HepG2 (cell line): ENCODE data around the gene KRTAP10-9. TPM values are rescaled to one million over a fixed set of nuclear protein-coding genes. Genes with fewer than 3 reads are reported as not detected.

Source experiments
- ATAC-seq: fragments of 200-7000 bp; cut with Tn5 transposase; 3 replicates; pipeline ENCODE4 v1.9.1; 2020; ENCODE audit warnings: mild to moderate bottlenecking, moderate library complexity
- BruUV-seq: library from RNA; stranded (reverse); fragments of 400-500 nt; replicated peaks from 2 replicates; lab custom pipeline; 2021; lab: Mats Ljungman, UMichigan
- CTCF ChIA-PET: fragments of 300-600 bp; formaldehyde crosslinking; extraction: SDS; loops from one replicate; lab custom pipeline; 2021; ENCODE audit warnings: low total read pairs, inconsistent platforms, low intra/inter-chr PET ratio; lab: Yijun Ruan, JAX
- POLR2A ChIA-PET: fragments of 350-600 bp; sonication (Branson Sonifier 250); formaldehyde crosslinking; loops from one replicate; lab custom pipeline; 2020; ENCODE audit warnings: antibody characterized with exemption, inconsistent platforms; lab: Yijun Ruan, JAX
- DNase-seq: peaks from one replicate; pipeline ENCODE4 v3.0.0-alpha.2; 2015; ENCODE audit warnings: low spot score
- FAIRE-seq: peaks from 3 replicates; lab custom pipeline; 2011; peaks lifted over from hg19 to GRCh38; lab: Jason Lieb, UNC
- H2AFZ ChIP-seq: one replicate; pipeline ENCODE4 v1.6.1; 2011; ENCODE audit warnings: low read length, inconsistent platforms
- H3K27ac ChIP-seq: fragments of 300-600 bp; 3 replicates; pipeline ENCODE4 v1.8.0; 2011; ENCODE audit warnings: mixed run types, mild to moderate bottlenecking, mixed read lengths, low read length, inconsistent platforms; ENCODE audit not compliant: insufficient read depth; ENCODE audit errors: extremely low read length
- H3K27me3 ChIP-seq, 2 experiments: fragments of 200-600 bp in 1 of 2; 2 replicates in 1 of 2; 3 replicates in 1 of 2; pipeline versions ENCODE4 v1.6.0 to v1.8.0; 2011; ENCODE audit warnings: low read length in 2 of 2, mild to moderate bottlenecking in 2 of 2, moderate library complexity in 2 of 2, inconsistent platforms in 1 of 2; ENCODE audit not compliant: insufficient read depth in 2 of 2, control insufficient read depth in 1 of 2
- H3K36me3 ChIP-seq, 2 experiments: fragments of 200-600 bp in 1 of 2; replicated peaks in 1 of 2; 2 replicates in 1 of 2; 3 replicates in 1 of 2; pipeline versions ENCODE4 v1.5.1 to v1.8.0; 2011; ENCODE audit warnings: low read length in 2 of 2, inconsistent platforms in 1 of 2; ENCODE audit not compliant: insufficient read depth in 2 of 2, control insufficient read depth in 1 of 2
- H3K4me1 ChIP-seq: 2 replicates; pipeline ENCODE4 v1.5.1; 2012; ENCODE audit warnings: low read length, inconsistent platforms; ENCODE audit not compliant: insufficient read depth
- H3K4me2 ChIP-seq: 2 replicates; pipeline ENCODE4 v1.6.0; 2011; ENCODE audit warnings: low read depth, low read length, inconsistent platforms
- H3K4me3 ChIP-seq, 3 experiments: fragments of 200-600 bp in 1 of 3; sonication (generic), shearing (Covaris generic) in 1 of 3; replicated peaks in 1 of 3; 2 replicates each; pipeline ENCODE4 v1.5.1; 2011 to 2016; ENCODE audit warnings: low read length in 3 of 3, inconsistent platforms in 2 of 3, low read depth in 2 of 3, mild to moderate bottlenecking in 2 of 3, control low read depth in 1 of 3, mixed read lengths in 1 of 3; ENCODE audit not compliant: insufficient read depth in 1 of 3
- H3K79me2 ChIP-seq: one replicate; pipeline ENCODE4 v1.6.1; 2011; ENCODE audit warnings: low read length, inconsistent platforms; ENCODE audit not compliant: insufficient read depth
- H3K9ac ChIP-seq: 2 replicates; pipeline ENCODE4 v1.6.0; 2011; ENCODE audit warnings: mild to moderate bottlenecking, low read depth, low read length, inconsistent platforms; ENCODE audit not compliant: insufficient read depth
- H3K9me3 ChIP-seq: 2 replicates; pipeline ENCODE4 v1.5.1; 2012; ENCODE audit warnings: mild to moderate bottlenecking, low read length
- H4K20me1 ChIP-seq: 2 replicates; pipeline ENCODE4 v1.6.0; 2011; ENCODE audit warnings: inconsistent platforms, mild to moderate bottlenecking, low read length, moderate library complexity; ENCODE audit not compliant: insufficient read depth
- BORCS8-MEF2B ChIP-seq: sonication (generic); formaldehyde crosslinking; IDR thresholded peaks from 2 replicates; pipeline ENCODE4 v1.8.0; 2022; ENCODE audit warnings: mild to moderate bottlenecking, missing genetic modification reagents
- CBX1 ChIP-seq: IDR thresholded peaks from one replicate; pipeline ENCODE4 v1.6.1; 2016; ENCODE audit warnings: antibody characterized with exemption, low read depth
- DNMT1 ChIP-seq: sonication (generic); formaldehyde crosslinking; IDR thresholded peaks from 2 replicates; pipeline ENCODE4 v1.5.1; 2020; ENCODE audit warnings: mild to moderate bottlenecking, missing genetic modification reagents
- NCOA5 ChIP-seq: sonication (generic); formaldehyde crosslinking; IDR thresholded peaks from 2 replicates; pipeline ENCODE4 v1.4.0; 2020; ENCODE audit warnings: missing genetic modification reagents
- SETDB1 ChIP-seq: sonication (generic); formaldehyde crosslinking; IDR thresholded peaks from 2 replicates; pipeline ENCODE4 v1.5.1; 2020; ENCODE audit warnings: missing genetic modification reagents, mild to moderate bottlenecking, borderline replicate concordance
- SUZ12 ChIP-seq: fragments of 150-350 bp; IDR thresholded peaks from 2 replicates; pipeline ENCODE4 v1.6.1; 2014; ENCODE audit warnings: low read depth, low read length
- ZBTB42 ChIP-seq: sonication (generic); formaldehyde crosslinking; IDR thresholded peaks from 2 replicates; pipeline ENCODE4 v1.5.0; 2020; ENCODE audit warnings: mild to moderate bottlenecking, missing genetic modification reagents
- ZFP1 ChIP-seq: IDR thresholded peaks from 2 replicates; pipeline ENCODE4 v1.6.1; 2016
- ZFP37 ChIP-seq: sonication (generic); formaldehyde crosslinking; IDR thresholded peaks from 2 replicates; pipeline ENCODE4 v1.4.0; 2020; ENCODE audit warnings: missing genetic modification reagents, borderline replicate concordance
- ZNF10 ChIP-seq: sonication (generic); formaldehyde crosslinking; IDR thresholded peaks from 2 replicates; pipeline ENCODE4 v1.4.0; 2020; ENCODE audit warnings: mild to moderate bottlenecking, low read depth, missing genetic modification reagents, borderline replicate concordance
- ZNF510 ChIP-seq: sonication (generic); formaldehyde crosslinking; IDR thresholded peaks from 2 replicates; pipeline ENCODE4 v1.4.0; 2020; ENCODE audit warnings: low read depth, mild to moderate bottlenecking, missing genetic modification reagents
- ZNF562 ChIP-seq: sonication (generic); formaldehyde crosslinking; IDR thresholded peaks from 2 replicates; pipeline ENCODE4 v1.8.0; 2022; ENCODE audit warnings: missing genetic modification reagents, borderline replicate concordance
- WGBS: methylation state at CpG from one replicate; pipeline ENCODE4 v1.1.6; 2017; ENCODE audit warnings: low lambda C conversion rate; 5-methylcytosine and 5-hydroxymethylcytosine counted together
- in situ Hi-C: cut with HindIII; loops from 2 replicates; pipeline ENCODE4 v1.10.0; 2017; ENCODE audit warnings: low pct_unique_long_range_greater_than_20kb; ENCODE audit not compliant: extremely low pct_ligation_motif_present
- intact Hi-C: fragments of 100-400 bp; cut with micrococcal nuclease; formaldehyde crosslinking; loops from one replicate; pipeline ENCODE4 v1.10.0; 2022; ENCODE audit not compliant: unreplicated experiment
- polyA plus RNA-seq, 8 experiments: library from polyadenylated mRNA; depleted of rRNA in 3 of 8; stranded (reverse) in 7 of 8; unstranded in 1 of 8; fragments of >200 nt; fragmentation: Illumina TruSeq in 4 of 8; extraction: Trizol in 4 of 8; gene quantifications; 2 replicates each; pipeline versions ENCODE4 v1.2.1 to v1.2.3, GENCODE V29; 2011 to 2016; ENCODE audit warnings: low read depth in 4 of 8, missing spikeins in 1 of 8, mixed read lengths in 1 of 8; ENCODE audit not compliant: insufficient read depth in 1 of 8
- total RNA-seq, 5 experiments: library from RNA; depleted of rRNA; stranded (reverse); fragments of >200 nt; fragmentation: Illumina TruSeq; extraction: Trizol; gene quantifications; 2 replicates each; pipeline ENCODE4 v1.2.3, GENCODE V29; 2016; ENCODE audit warnings: low read depth in 1 of 5
- TF ChIP-seq, protein P1 (sequence below): sonication (generic); formaldehyde crosslinking; conservative IDR thresholded peaks from 2 replicates; pipeline ENCODE4 v1.8.1; 2023; ENCODE audit warnings: missing genetic modification reagents
- TF ChIP-seq, protein P2 (sequence below): sonication (generic); formaldehyde crosslinking; IDR thresholded peaks from 2 replicates; pipeline ENCODE4 v1.8.1; 2023; ENCODE audit warnings: mild to moderate bottlenecking, missing genetic modification reagents, borderline replicate concordance
- TF ChIP-seq, protein P3 (sequence below): sonication (generic); formaldehyde crosslinking; IDR thresholded peaks from 2 replicates; pipeline ENCODE4 v1.4.0; 2020; ENCODE audit warnings: missing genetic modification reagents; ENCODE audit errors: not compliant biosample characterization
- TF ChIP-seq, protein P4 (sequence below): sonication (generic); formaldehyde crosslinking; IDR thresholded peaks from 2 replicates; pipeline ENCODE4 v1.8.0; 2023; ENCODE audit warnings: mild to moderate bottlenecking, missing genetic modification reagents

Gene KRTAP10-9
- total and polyA plus RNA-seq, 2 of the 13 experiments (the other 11 are each of a cell fraction or from before 2014, with no cell fraction given), result not detected

DNA sequence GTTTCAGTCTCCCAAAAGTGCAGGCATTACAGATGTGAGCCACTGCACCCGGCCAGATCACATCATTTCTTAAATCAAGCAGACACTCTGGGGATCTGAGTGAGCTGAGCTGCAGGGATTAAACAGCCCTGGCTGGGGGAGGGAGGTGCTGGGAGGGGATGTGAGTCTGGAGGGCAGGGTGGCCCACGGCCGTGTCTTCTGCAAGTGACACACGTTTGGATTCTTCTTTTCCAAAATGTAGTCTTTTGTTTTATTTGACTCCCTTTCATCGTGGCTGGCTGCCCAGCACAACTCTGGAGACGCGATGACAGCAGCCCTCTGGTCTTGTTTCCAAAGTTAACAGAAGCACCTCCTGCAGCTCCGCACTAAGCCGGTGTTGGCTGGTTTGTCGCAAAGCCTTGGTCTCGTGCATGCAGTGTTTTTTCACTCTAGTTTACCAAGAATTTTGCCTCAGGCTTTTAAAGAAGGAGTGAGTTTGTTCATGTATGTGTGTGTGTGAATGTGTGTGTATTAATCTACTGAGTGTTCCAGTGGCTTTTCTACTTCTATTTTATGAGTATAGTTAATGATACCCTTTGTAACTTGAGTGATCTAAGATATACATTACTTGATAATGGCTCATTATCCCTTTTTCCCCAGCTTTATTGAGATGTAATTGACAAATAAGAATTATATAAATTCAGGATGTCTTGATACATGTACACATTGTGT, 43.6 kb upstream of the KRTAP10-9 start:
- ChIA-PET CTCF (no interaction called here), POLR2A (no interaction called here)
- no peak for ATAC-seq
- in situ Hi-C loops, result no loop called here
- Histone ChIP-seq H3K27ac (no peak overlapping the region), H3K27me3 (peaks cover 0 to 9% of the 10 kb centered on the region in 2 experiments; a peak in 1 of 5 replicates), H3K36me3 (no peaks in the 10 kb centered on the region), H3K4me1 (no peaks in the 10 kb centered on the region), H3K4me2 (no peak overlapping the region), H3K4me3 (no peak overlapping the region), H3K79me2 (no peaks in the 10 kb centered on the region), H2AFZ (no peak overlapping the region), H3K9me3 (peaks cover 8% of the 10 kb centered on the region; the same call in 1 of the 2 replicates), H4K20me1 (no peaks in the 10 kb centered on the region), H3K9ac (no peak overlapping the region)
- no TSS peak for BruUV-seq
- intact Hi-C loops, result no loop called here
- DNase-seq, result no peak
- FAIRE-seq, result no peak
- WGBS, result 15% methylated on average over 11 of the region's 11 CpGs
- TF ChIP-seq CBX1 (no peak), SETDB1 (CRISPR knock-in tag) (no peak), DNMT1 (CRISPR knock-in tag) (no peak), ZNF10 (CRISPR knock-in tag) (no peak), ZNF510 (CRISPR knock-in tag) (no peak), ZFP37 (CRISPR knock-in tag) (no peak), BORCS8-MEF2B (CRISPR knock-in tag) (no peak), ZFP1 (CRISPR knock-in tag) (no peak), ZBTB42 (CRISPR knock-in tag) (no peak), ZNF562 (CRISPR knock-in tag) (no peak), SUZ12 (no peak), NCOA5 (CRISPR knock-in tag) (no peak)
- TF ChIP-seq, protein P1, sequence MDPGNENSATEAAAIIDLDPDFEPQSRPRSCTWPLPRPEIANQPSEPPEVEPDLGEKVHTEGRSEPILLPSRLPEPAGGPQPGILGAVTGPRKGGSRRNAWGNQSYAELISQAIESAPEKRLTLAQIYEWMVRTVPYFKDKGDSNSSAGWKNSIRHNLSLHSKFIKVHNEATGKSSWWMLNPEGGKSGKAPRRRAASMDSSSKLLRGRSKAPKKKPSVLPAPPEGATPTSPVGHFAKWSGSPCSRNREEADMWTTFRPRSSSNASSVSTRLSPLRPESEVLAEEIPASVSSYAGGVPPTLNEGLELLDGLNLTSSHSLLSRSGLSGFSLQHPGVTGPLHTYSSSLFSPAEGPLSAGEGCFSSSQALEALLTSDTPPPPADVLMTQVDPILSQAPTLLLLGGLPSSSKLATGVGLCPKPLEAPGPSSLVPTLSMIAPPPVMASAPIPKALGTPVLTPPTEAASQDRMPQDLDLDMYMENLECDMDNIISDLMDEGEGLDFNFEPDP (CRISPR knock-in tag), result no peak
- TF ChIP-seq, protein P2, sequence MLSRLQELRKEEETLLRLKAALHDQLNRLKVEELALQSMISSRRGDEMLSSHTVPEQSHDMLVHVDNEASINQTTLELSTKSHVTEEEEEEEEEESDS (CRISPR knock-in tag), result no peak
- TF ChIP-seq, protein P3, sequence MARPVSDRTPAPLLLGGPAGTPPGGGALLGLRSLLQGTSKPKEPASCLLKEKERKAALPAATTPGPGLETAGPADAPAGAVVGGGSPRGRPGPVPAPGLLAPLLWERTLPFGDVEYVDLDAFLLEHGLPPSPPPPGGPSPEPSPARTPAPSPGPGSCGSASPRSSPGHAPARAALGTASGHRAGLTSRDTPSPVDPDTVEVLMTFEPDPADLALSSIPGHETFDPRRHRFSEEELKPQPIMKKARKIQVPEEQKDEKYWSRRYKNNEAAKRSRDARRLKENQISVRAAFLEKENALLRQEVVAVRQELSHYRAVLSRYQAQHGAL, result no peak
- TF ChIP-seq, protein P4, sequence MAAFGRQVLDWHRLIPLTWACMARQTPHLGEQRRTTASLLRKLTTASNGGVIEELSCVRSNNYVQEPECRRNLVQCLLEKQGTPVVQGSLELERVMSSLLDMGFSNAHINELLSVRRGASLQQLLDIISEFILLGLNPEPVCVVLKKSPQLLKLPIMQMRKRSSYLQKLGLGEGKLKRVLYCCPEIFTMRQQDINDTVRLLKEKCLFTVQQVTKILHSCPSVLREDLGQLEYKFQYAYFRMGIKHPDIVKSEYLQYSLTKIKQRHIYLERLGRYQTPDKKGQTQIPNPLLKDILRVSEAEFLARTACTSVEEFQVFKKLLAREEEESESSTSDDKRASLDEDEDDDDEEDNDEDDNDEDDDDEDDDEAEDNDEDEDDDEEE (CRISPR knock-in tag), result no peak
